Measurements from ENCODE around the gene BICD2.

Gene BICD2

DNA sequence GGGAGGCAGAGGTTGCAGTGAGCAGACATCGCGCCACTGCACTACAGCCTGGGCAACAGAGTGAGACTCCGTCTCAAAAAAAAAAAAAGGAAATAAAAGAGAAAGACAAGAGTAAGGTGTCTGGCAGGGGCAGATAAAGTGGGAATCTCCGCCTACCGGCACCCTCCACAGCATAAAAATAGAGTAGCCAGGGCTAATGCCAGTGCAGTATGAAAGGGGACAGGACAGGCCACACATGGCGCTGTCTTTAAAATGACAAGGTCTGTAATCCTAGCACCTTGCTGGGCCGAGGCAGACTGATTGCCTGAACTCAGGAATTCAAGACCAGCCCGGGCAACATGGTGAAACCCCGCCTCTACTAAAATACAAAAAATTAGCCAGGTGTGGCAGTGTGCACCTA lies 7.8 kb downstream of the BICD2 start:
- TF ChIP-seq EZH2phosphoT487 (IDR thresholded peaks at IDR 0.05; ENCODE audit: low read length) (no peak), EZH2 (optimal IDR thresholded peaks at IDR 0.05; ENCODE audit: low read depth, low read length) (no peak), CTCF (IDR thresholded peaks at IDR 0.05; ENCODE audit: low read length) (no peak)

DNA sequence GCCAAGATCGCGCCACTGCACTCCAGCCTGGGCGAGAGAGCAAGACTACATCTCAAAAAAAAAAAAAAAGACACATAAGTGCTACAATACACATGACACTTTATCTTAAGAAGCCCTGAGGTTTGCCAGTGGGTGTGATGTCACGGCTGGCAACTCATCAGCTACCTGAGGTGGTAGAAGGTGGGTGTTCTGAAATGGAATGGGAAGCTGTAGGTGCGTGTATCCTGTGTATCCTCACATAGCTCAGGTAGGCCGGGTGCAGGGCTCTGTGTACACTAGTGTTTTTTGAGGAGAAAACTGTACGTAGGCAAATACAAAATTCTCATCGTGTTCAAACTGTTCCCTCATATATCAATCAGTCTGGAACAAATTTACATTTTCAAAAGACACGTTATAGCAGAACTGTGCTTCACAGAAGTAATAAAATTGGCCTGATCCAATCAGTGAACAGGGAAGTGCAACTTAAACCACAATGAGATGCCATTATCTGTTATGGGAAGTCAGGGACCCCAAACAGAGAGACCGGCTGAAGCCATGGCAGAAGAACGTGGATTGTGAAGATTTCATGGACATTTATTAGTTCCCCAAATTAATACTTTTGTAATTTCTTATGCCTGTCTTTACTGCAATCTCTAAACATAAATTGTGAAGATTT lies 10.4 kb downstream of the BICD2 start:
- no peaks in the 10 kb centered on the region for H3K27me3 ChIP-seq (replicated peaks; ENCODE audit: insufficient read depth, low read length)
- H3K27ac ChIP-seq (ENCODE audit: low read length): no peak overlapping the region
- no peak overlapping the region for H3K4me2 ChIP-seq (ENCODE audit: low read depth, low read length)
- no peak overlapping the region for H3K4me3 ChIP-seq (ENCODE audit: low read length)
- H3K9ac ChIP-seq (ENCODE audit: low read length): no peak overlapping the region
- no peaks in the 10 kb centered on the region for H3K9me3 ChIP-seq (replicated peaks; ENCODE audit: insufficient read depth, low read length)
- no peaks in the 10 kb centered on the region for H3K36me3 ChIP-seq (replicated peaks; ENCODE audit: insufficient read depth, low read length)
- peaks cover 8% of the 10 kb centered on the region; the same call in 1 of the 2 replicates for H4K20me1 ChIP-seq (ENCODE audit: insufficient read depth, low read length)
- no peak overlapping the region for H2AFZ ChIP-seq (ENCODE audit: low read length)
- peaks cover 96% of the 10 kb centered on the region for H3K79me2 ChIP-seq (ENCODE audit: low read length)
- no peaks in the 10 kb centered on the region for H3K9me2 ChIP-seq (replicated peaks; ENCODE audit: insufficient read depth, low read length)
- H3K4me1 ChIP-seq (ENCODE audit: low read length): peaks cover 39% of the 10 kb centered on the region
- H3F3A ChIP-seq (ENCODE audit: insufficient read depth, low read length): peaks cover 21% of the 10 kb centered on the region
- no peak for DNase-seq
- TF ChIP-seq EZH2 (optimal IDR thresholded peaks at IDR 0.05; ENCODE audit: low read depth, low read length) (no peak), EZH2phosphoT487 (IDR thresholded peaks at IDR 0.05; ENCODE audit: low read length) (no peak), CTCF (IDR thresholded peaks at IDR 0.05; ENCODE audit: low read length) (no peak)

More for the DNA sequence above, 7.8 kb downstream of the BICD2 start:
- peak overlapping the region; percentile 57; the same call in 1 of the 2 replicates for H3K27ac ChIP-seq (ENCODE audit: low read length)
- no peaks in the 10 kb centered on the region for H3K27me3 ChIP-seq (replicated peaks; ENCODE audit: insufficient read depth, low read length)
- peaks cover 21% of the 10 kb centered on the region for H3F3A ChIP-seq (ENCODE audit: insufficient read depth, low read length)
- H4K20me1 ChIP-seq (ENCODE audit: insufficient read depth, low read length): no peaks in the 10 kb centered on the region
- H3K36me3 ChIP-seq (replicated peaks; ENCODE audit: insufficient read depth, low read length): no peaks in the 10 kb centered on the region
- no peak overlapping the region for H2AFZ ChIP-seq (ENCODE audit: low read length)
- H3K9me2 ChIP-seq (replicated peaks; ENCODE audit: insufficient read depth, low read length): no peaks in the 10 kb centered on the region
- DNase-seq: no peak
- H3K9me3 ChIP-seq (replicated peaks; ENCODE audit: insufficient read depth, low read length): no peaks in the 10 kb centered on the region
- H3K4me3 ChIP-seq (ENCODE audit: low read length): no peak overlapping the region
- H3K4me2 ChIP-seq (ENCODE audit: low read depth, low read length): peak overlapping the region; percentile 44; the same call in 1 of the 2 replicates
- peaks cover 58% of the 10 kb centered on the region for H3K4me1 ChIP-seq (ENCODE audit: low read length)
- no peak overlapping the region for H3K9ac ChIP-seq (ENCODE audit: low read length)
- peaks cover 96% of the 10 kb centered on the region for H3K79me2 ChIP-seq (ENCODE audit: low read length)

- peak; percentile 72 for DNase-seq
- peaks cover 13% of the 10 kb centered on the region for H4K20me1 ChIP-seq (ENCODE audit: insufficient read depth, low read length)
- peak overlapping the region; percentile 16; the same call in 1 of the 2 replicates for H3K9ac ChIP-seq (ENCODE audit: low read length)
- H3K9me3 ChIP-seq (replicated peaks; ENCODE audit: insufficient read depth, low read length): no peaks in the 10 kb centered on the region
- H3K79me2 ChIP-seq (ENCODE audit: low read length): peaks cover 97% of the 10 kb centered on the region
- H3K9me2 ChIP-seq (replicated peaks; ENCODE audit: insufficient read depth, low read length): no peaks in the 10 kb centered on the region
- peak overlapping the region; percentile 10; the same call in 1 of the 2 replicates for H3K4me3 ChIP-seq (ENCODE audit: low read length)
- peaks cover 39% of the 10 kb centered on the region for H3K4me1 ChIP-seq (ENCODE audit: low read length)
- peak overlapping the region; percentile 67 for H3K4me2 ChIP-seq (ENCODE audit: low read depth, low read length)
- no peaks in the 10 kb centered on the region for H3K27me3 ChIP-seq (replicated peaks; ENCODE audit: insufficient read depth, low read length)
- peak overlapping the region; percentile 75 for H3K27ac ChIP-seq (ENCODE audit: low read length)
- no peaks in the 10 kb centered on the region; the same call in 1 of the 2 replicates for H3K36me3 ChIP-seq (replicated peaks; ENCODE audit: insufficient read depth, low read length)
- H3F3A ChIP-seq (ENCODE audit: insufficient read depth, low read length): peaks cover 21% of the 10 kb centered on the region
- TF ChIP-seq EZH2 (optimal IDR thresholded peaks at IDR 0.05; ENCODE audit: low read depth, low read length) (no peak), CTCF (IDR thresholded peaks at IDR 0.05; ENCODE audit: low read length) (no peak), EZH2phosphoT487 (IDR thresholded peaks at IDR 0.05; ENCODE audit: low read length) (no peak)
- no peak overlapping the region for H2AFZ ChIP-seq (ENCODE audit: low read length)
Measured at GRCh38 chr9:92752812-92753404, 11.7 kb downstream of the BICD2 start.

Measured in MM.1S (cell line).